ENCODE data around the gene ULK3. TPM values are rescaled to one million over a fixed set of nuclear protein-coding genes. Genes with fewer than 3 reads are reported as not detected.

The ULK3 gene
- total and polyA plus RNA-seq, 10 donors: 33.2 to 74.6 (median 60.3) TPM

GRCh38 chr15:74815961-74816360 is 27.0 kb downstream of the ULK3 start:
- peak overlapping the region; percentile 7 to 63 (median 30) for H3K4me3 ChIP-seq
- 74 to 84% (median 79%) methylated on average over 12 to 15 of the region's 15 CpGs for WGBS, 5 donors
- no peaks in the 10 kb centered on the region for H3K36me3 ChIP-seq
- DNase-seq: no peak
- intact Hi-C loops (cut with DNase I; ENCODE audit: low total_unique reads): no loop called here
- H3K4me1 ChIP-seq: peaks cover 6 to 62% (median 39%) of the 10 kb centered on the region in 6 donors
- no peaks in the 10 kb centered on the region for H3K9me3 ChIP-seq
- TF ChIP-seq CTCF (IDR thresholded peaks at IDR 0.05 in 8 of 11, conservative IDR thresholded peaks at IDR 0.05 in 3 of 11): no peak
- TF ChIP-seq POLR2AphosphoS5 (IDR thresholded peaks at IDR 0.05): peak; percentile 75 to 78 (median 76)
- H3K27ac ChIP-seq: peak overlapping the region; percentile 35 to 86 (median 80)
- H3K27me3 ChIP-seq (replicated peaks in 1 of 7): peaks cover 0 to 15% (median 0%) of the 10 kb centered on the region in 7 donors

GRCh38 chr15:74815121-74815934 is 27.6 kb downstream of the ULK3 start:
- TF ChIP-seq POLR2AphosphoS5 (IDR thresholded peaks at IDR 0.05): no peak
- intact Hi-C loops (cut with DNase I; ENCODE audit: low total_unique reads): no loop called here
- Histone ChIP-seq H3K27ac (peak overlapping the region; percentile 40 to 86 (median 80)), H3K36me3 (no peaks in the 10 kb centered on the region), H3K4me1 (peaks cover 6 to 56% (median 32%) of the 10 kb centered on the region in 6 donors), H3K4me3 (peak overlapping the region in 1 of 8 donors; percentile 63), H3K27me3 (replicated peaks in 1 of 7) (peaks cover 0 to 15% (median 0%) of the 10 kb centered on the region in 7 donors), H3K9me3 (no peaks in the 10 kb centered on the region)
- 64 to 76% (median 69%) methylated on average over 10 of the region's 10 CpGs for WGBS, 5 donors
- DNase-seq: no peak

GRCh38 chr15:74812533-74812932 is 30.4 kb downstream of the ULK3 start, which contains the start of gene LMAN1L:
Gene LMAN1L, plus strand, starts transcription at chr15:74812835. Its CDS starts 20 bp downstream, at chr15:74812855.
- no peak within 1 kb of the TSS for H3K27ac ChIP-seq
- no peak for TF ChIP-seq CTCF (IDR thresholded peaks at IDR 0.05 in 8 of 11, conservative IDR thresholded peaks at IDR 0.05 in 3 of 11)
- no peak for TF ChIP-seq POLR2A (IDR thresholded peaks at IDR 0.05)
- no peak for TF ChIP-seq POLR2AphosphoS5 (IDR thresholded peaks at IDR 0.05)
- intact Hi-C loops (cut with DNase I; ENCODE audit: low total_unique reads): no loop called here
- no peak for DNase-seq
- peaks cover 0 to 48% (median 19%) of the 10 kb centered on the region in 6 donors for H3K4me1 ChIP-seq
- 70 to 85% (median 78%) methylated on average over 12 of the region's 12 CpGs for WGBS, 5 donors
- no peaks in the 10 kb centered on the region for H3K27me3 ChIP-seq (replicated peaks in 1 of 7)
- H3K9me3 ChIP-seq: no peaks in the 10 kb centered on the region
- H3K36me3 ChIP-seq: no peaks in the 10 kb centered on the region
- H3K4me3 ChIP-seq: no peak within 1 kb of the TSS

- DNase-seq: no peak
- H3K27ac ChIP-seq: no peak overlapping the region
- H3K4me3 ChIP-seq: no peak overlapping the region
- 64 to 93% (median 86%) methylated on average over 3 of the region's 3 CpGs for WGBS, 5 donors
- H3K27me3 ChIP-seq (replicated peaks in 1 of 7): no peaks in the 10 kb centered on the region
- no peaks in the 10 kb centered on the region for H3K9me3 ChIP-seq
- TF ChIP-seq CTCF (IDR thresholded peaks at IDR 0.05 in 8 of 11, conservative IDR thresholded peaks at IDR 0.05 in 3 of 11) (no peak), POLR2A (IDR thresholded peaks at IDR 0.05) (no peak), POLR2AphosphoS5 (IDR thresholded peaks at IDR 0.05) (no peak)
- intact Hi-C loops (cut with DNase I; ENCODE audit: low total_unique reads): no loop called here
- H3K4me1 ChIP-seq: peaks cover 0 to 32% (median 9%) of the 10 kb centered on the region in 6 donors
- H3K36me3 ChIP-seq: peaks cover 0 to 4% (median 0%) of the 10 kb centered on the region in 6 donors
Observed at GRCh38 chr15:74809956-74810355, 33.0 kb downstream of the ULK3 start.

Data from spleen (tissue), 11 donors.